ENCODE data around the gene APRT.
"Not testable (repeated sequence)": the region's sequence is repeated elsewhere in the genome, so short reads cannot be mapped to it uniquely, and the experiment has no call there.

Gene APRT

DNA sequence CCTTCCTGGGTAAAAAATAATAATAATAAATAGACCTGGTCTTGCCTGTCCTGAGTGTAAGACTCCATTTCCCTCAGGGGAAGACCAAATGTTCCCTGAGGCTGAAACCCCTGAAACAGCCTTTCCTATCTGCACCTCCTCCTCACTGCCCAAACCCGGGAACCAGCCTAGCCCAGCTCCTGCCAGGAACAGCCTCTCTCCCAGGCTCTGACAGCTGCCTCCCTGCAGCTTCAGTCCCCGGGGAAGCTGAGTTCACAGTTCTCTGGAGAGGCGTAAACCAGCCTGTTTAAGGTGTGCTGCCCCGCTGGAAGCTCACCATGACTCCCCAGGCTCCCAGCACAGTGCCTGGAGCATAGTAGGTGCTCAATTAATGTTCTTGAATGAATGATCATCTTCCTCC, 15.4 kb downstream of the APRT start:
- no peak overlapping the region for H3K4me3 ChIP-seq (ENCODE audit: low read depth, low read length)

GRCh38 chr16:88793251-88793954, 18.3 kb downstream of the APRT start:
- no peak for DNase-seq (ENCODE audit: low read depth)
- no peak overlapping the region for H3K4me3 ChIP-seq (ENCODE audit: low read depth, low read length)
- no peak for TF ChIP-seq CTCF (IDR thresholded peaks at IDR 0.05; ENCODE audit: insufficient read depth, low read depth, low read length, missing control alignments)

More for the DNA sequence above, 15.4 kb downstream of the APRT start:
- no peak for TF ChIP-seq CTCF (IDR thresholded peaks at IDR 0.05; ENCODE audit: insufficient read depth, low read depth, low read length, missing control alignments)
- DNase-seq (ENCODE audit: low read depth), result no peak

GRCh38 chr16:88792668-88793250, 19.0 kb downstream of the APRT start:
- no peak for TF ChIP-seq CTCF (IDR thresholded peaks at IDR 0.05; ENCODE audit: insufficient read depth, low read depth, low read length, missing control alignments)
- H3K4me3 ChIP-seq (ENCODE audit: low read depth, low read length), result no peak overlapping the region
- no peak for DNase-seq (ENCODE audit: low read depth)

DNA sequence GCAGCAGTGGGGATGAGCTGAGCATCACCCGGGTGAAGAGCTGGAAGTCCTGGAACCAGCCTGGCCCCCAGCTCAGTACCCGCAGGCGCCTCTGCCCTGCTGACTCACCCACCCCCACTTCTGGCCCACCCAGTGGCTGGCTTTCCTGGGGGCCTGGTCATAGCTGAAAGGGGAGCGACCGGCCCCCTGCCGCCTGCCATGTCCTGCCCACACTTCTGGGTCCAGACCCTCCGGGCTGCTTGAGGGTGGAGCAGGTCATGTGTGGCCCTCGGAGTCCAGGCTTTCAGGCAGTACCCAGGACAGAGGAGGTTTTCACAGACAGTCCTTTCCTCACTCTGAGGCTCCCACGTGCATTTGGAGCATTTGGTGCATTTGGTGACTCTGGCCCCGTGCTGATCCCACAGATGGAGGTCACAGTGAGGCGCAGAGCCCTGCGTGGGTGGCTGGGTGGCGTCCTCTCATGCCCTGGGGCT, 19.6 kb downstream of the APRT start:
- no peak for DNase-seq (ENCODE audit: low read depth)
- no peak overlapping the region for H3K4me3 ChIP-seq (ENCODE audit: low read depth, low read length)
- no peak for TF ChIP-seq CTCF (IDR thresholded peaks at IDR 0.05; ENCODE audit: insufficient read depth, low read depth, low read length, missing control alignments)

DNA sequence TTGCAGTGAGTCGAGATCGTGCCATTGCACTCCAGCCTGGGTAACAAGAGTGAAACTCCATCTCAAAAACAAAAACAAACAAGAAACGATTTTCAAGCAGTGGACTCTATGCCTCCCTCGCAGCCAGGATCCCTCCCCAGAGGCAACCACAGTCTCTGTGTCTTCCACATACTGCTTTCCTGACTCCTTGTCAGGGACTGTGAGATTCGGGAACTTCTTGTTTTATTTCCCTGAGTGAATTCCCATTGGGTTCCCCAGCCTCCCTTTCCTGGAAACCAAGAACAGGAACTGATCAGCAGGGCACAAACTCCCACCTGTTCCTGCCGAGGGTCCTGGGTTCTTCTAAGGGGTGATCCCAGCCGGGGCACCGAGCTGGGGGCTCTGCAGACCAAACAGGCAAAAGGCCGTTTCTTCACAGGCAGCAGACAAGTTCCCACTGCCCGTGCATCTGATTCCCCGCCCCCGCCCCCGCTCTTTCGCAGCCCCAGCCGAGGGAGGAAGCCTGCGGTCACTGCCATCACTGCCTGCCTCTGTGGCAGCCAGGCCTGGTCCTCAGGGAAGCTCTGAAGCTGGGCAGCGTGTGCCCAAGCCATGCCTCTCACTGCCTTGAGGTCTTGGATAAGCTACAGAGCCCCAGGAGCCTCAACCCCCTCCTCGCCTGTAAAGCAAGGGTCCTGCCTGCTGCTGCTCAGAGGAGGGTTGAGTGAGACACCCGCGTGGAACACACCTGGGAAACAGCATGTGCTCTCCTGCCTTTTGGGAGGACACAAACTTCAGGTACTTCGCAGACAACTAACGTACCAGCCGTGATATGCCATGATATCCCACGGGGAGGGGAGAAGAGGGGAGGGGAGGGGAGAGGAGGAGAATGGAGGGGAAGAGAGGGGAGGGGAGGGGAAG, 21.2 kb downstream of the APRT start:
- 0 out of 2 replicates have a peak overlapping the region, but pooled peaks have one; percentile 7 for H3K4me3 ChIP-seq (ENCODE audit: low read depth, low read length)

DNA sequence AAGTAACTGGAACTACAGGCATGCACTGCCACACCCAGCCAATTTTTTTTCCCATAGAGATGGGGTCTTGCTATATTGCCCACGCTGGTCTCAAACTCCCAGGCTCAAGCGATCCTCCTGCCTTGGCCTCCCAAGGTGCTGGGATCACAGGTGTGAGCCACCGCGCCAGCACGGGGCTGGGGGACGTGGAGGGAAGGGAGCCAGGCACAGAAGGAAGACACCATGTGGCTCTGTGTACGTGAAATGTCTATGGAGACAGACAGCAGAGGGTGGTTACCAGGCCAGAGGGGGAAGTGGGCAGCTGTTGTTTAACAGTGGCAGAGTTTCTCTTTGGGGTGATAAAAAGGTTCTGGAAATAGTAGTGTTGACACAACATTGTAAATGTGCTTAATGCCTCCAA, 22.1 kb downstream of the APRT start:
- TF ChIP-seq CTCF (IDR thresholded peaks at IDR 0.05; ENCODE audit: insufficient read depth, low read depth, low read length, missing control alignments), result no peak
- DNase-seq (ENCODE audit: low read depth), result no peak
- no peak overlapping the region for H3K4me3 ChIP-seq (ENCODE audit: low read depth, low read length)

More for the DNA sequence above, 21.2 kb downstream of the APRT start:
- TF ChIP-seq CTCF (IDR thresholded peaks at IDR 0.05; ENCODE audit: insufficient read depth, low read depth, low read length, missing control alignments), result no peak
- peak; percentile 50 for DNase-seq (ENCODE audit: low read depth)

DNA sequence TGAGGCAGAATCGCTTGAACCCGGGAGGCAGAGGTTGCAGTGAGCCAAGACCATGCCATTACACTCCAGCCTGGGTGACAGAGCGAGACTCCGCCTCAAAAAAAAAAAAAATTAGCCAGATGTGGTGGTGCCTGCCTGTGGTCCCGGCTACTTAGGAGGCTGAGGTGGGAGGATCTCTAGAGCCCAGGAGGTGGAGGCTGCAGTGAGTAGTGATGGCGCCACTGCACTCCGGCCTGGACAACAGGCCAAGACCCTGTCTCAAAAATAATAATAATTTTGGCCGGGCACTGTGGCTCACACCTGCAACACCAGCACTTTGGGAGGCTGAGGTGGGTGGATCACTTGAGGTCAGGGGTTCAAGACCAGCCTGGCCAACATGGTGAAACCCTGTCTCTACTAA, 23.0 kb downstream of the APRT start:
- H3K4me3 ChIP-seq (ENCODE audit: low read depth, low read length); DNase-seq (ENCODE audit: low read depth): not testable (repeated sequence)

Data from GM12865 (cell line).